Smooth muscle cell (in vitro differentiated cells): ENCODE measurements around the gene ADAM12. TPM values are rescaled to one million over a fixed set of nuclear protein-coding genes. Genes with fewer than 3 reads are reported as not detected.

Source experiments
- DNase-seq: peaks from one replicate; lab custom pipeline; 2025; ENCODE audit not compliant: unreplicated experiment; lab: John Stamatoyannopoulos, UW
- H2AFZ ChIP-seq: fragments of 200-600 bp; sonication (generic); 2 replicates; pipeline ENCODE4 v1.6.0; 2016; ENCODE audit warnings: antibody characterized with exemption, low read depth, mild to moderate bottlenecking
- H3F3A ChIP-seq: fragments of 200-600 bp; sonication (generic); 2 replicates; pipeline ENCODE4 v1.6.0; 2017; ENCODE audit warnings: antibody characterized with exemption, low read depth
- H3K27ac ChIP-seq: fragments of 200-600 bp; sonication (generic); 2 replicates; pipeline ENCODE4 v1.5.1; 2016; ENCODE audit warnings: low read depth, mild to moderate bottlenecking
- H3K27me3 ChIP-seq: fragments of 200-600 bp; sonication (generic); 2 replicates; pipeline ENCODE4 v1.6.1; 2016; ENCODE audit warnings: low read depth, mild to moderate bottlenecking
- H3K36me3 ChIP-seq: fragments of 200-600 bp; sonication (generic); 2 replicates; pipeline ENCODE4 v1.5.1; 2016; ENCODE audit warnings: low read depth
- H3K4me1 ChIP-seq: fragments of 200-600 bp; sonication (generic); 2 replicates; pipeline ENCODE4 v1.5.1; 2016; ENCODE audit warnings: low read depth
- H3K4me2 ChIP-seq: fragments of 200-600 bp; sonication (generic); 2 replicates; pipeline ENCODE4 v1.6.0; 2016; ENCODE audit warnings: mild to moderate bottlenecking
- H3K4me3 ChIP-seq: fragments of 200-600 bp; sonication (generic); 2 replicates; pipeline ENCODE4 v1.5.1; 2016; ENCODE audit warnings: mild to moderate bottlenecking
- H3K79me2 ChIP-seq: fragments of 200-600 bp; sonication (generic); 2 replicates; pipeline ENCODE4 v1.6.0; 2016; ENCODE audit warnings: low read depth, mild to moderate bottlenecking
- H3K9ac ChIP-seq: fragments of 200-600 bp; sonication (generic); 2 replicates; pipeline ENCODE4 v1.6.0; 2016; ENCODE audit warnings: low read depth
- H3K9me3 ChIP-seq: fragments of 200-600 bp; sonication (generic); replicated peaks from 2 replicates; pipeline ENCODE4 v1.5.1; 2016; ENCODE audit warnings: low read depth
- H4K20me1 ChIP-seq: fragments of 200-600 bp; sonication (generic); 2 replicates; pipeline ENCODE4 v1.6.0; 2016; ENCODE audit warnings: low read depth
- CTCF ChIP-seq: fragments of 200-600 bp; sonication (generic); IDR thresholded peaks from 2 replicates; pipeline ENCODE4 v1.5.1; 2017; ENCODE audit warnings: borderline replicate concordance, mild to moderate bottlenecking, antibody characterized with exemption; ENCODE audit not compliant: insufficient read depth, poor library complexity, severe bottlenecking
- WGBS: methylation state at CpG from one replicate; pipeline ENCODE4 v1.1.7; 2016; ENCODE audit warnings: low lambda C conversion rate; 5-methylcytosine and 5-hydroxymethylcytosine counted together
- polyA plus RNA-seq: library from polyadenylated mRNA; unstranded; fragments of >200 nt; fragmentation: Nextera tagmentation; extraction: Ambion mirVana; gene quantifications from 2 replicates; pipeline ENCODE4 v1.2.1, GENCODE V29; 2016
- total RNA-seq: library from RNA; depleted of rRNA; stranded (reverse); fragments of >200 nt; gene quantifications from 2 replicates; pipeline ENCODE4 v1.2.3, GENCODE V29; 2014

ADAM12 gene
- total and polyA plus RNA-seq, 2 experiments from 2014 or later, result 40.0 to 54.3 TPM

GRCh38 chr10:126253611-126253998 is 134.7 kb downstream of the ADAM12 start:
- no peak for TF ChIP-seq CTCF
- Histone ChIP-seq H3F3A (peaks cover 9% of the 10 kb centered on the region), H4K20me1 (no peaks in the 10 kb centered on the region), H3K4me1 (no peaks in the 10 kb centered on the region), H3K9me3 (no peaks in the 10 kb centered on the region), H3K9ac (peak overlapping the region; percentile 34), H3K36me3 (no peaks in the 10 kb centered on the region), H3K4me3 (no peak overlapping the region), H3K4me2 (peak overlapping the region; percentile 59), H2AFZ (no peak overlapping the region), H3K79me2 (no peaks in the 10 kb centered on the region), H3K27me3 (no peaks in the 10 kb centered on the region), H3K27ac (peak overlapping the region; percentile 89)
- peak; percentile 21 for DNase-seq
- WGBS, result 39% methylated on average over 4 of the region's 4 CpGs

GRCh38 chr10:126252884-126253610 is 135.2 kb downstream of the ADAM12 start:
- Histone ChIP-seq H4K20me1 (no peaks in the 10 kb centered on the region), H3K79me2 (no peaks in the 10 kb centered on the region), H3K4me3 (no peak overlapping the region), H2AFZ (no peak overlapping the region), H3K27ac (peak overlapping the region; percentile 89), H3K9me3 (no peaks in the 10 kb centered on the region), H3F3A (peaks cover 12% of the 10 kb centered on the region), H3K9ac (peak overlapping the region; percentile 34), H3K4me1 (no peaks in the 10 kb centered on the region), H3K27me3 (no peaks in the 10 kb centered on the region), H3K36me3 (no peaks in the 10 kb centered on the region), H3K4me2 (peak overlapping the region; percentile 59)
- no peak for DNase-seq
- no peak for TF ChIP-seq CTCF
- 6% methylated on average over 9 of the region's 9 CpGs for WGBS

DNA sequence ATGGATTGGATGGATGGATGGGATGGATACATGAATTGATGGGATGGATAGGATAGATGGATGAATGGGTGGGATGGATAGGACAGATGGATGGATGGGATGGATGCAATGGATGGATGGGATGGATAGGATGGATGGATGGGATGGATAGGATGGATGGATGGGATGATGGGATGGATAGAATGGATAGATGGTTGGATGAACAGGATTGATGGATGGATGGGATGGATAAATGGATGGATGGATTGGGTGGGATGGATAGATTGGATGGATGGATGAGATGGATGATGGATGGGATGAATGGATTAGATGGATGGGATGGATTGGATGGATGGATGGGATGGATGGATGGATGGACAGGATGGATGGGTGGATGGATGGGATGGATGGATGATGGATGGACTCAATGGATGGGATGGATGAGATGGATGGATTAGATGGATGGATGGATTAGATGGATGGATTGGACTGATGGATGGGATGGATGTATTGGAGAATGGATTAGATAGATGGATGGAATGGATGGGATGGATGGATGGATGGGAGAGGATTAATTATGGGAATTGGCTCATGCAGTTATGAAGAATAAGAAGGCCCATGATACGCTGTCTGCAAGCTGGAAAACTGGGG is 136.4 kb downstream of the ADAM12 start:
- Histone ChIP-seq H3K27ac (no peak overlapping the region), H3K27me3 (no peaks in the 10 kb centered on the region), H3K9me3 (no peaks in the 10 kb centered on the region), H3K9ac (no peak overlapping the region), H3K4me2 (no peak overlapping the region), H4K20me1 (no peaks in the 10 kb centered on the region), H3K79me2 (no peaks in the 10 kb centered on the region), H3K4me1 (peaks cover 3% of the 10 kb centered on the region), H3K4me3 (no peak overlapping the region), H2AFZ (no peak overlapping the region), H3F3A (peaks cover 20% of the 10 kb centered on the region), H3K36me3 (no peaks in the 10 kb centered on the region)
- 100% methylated on average over 1 of the region's 1 CpG for WGBS
- no peak for TF ChIP-seq CTCF
- DNase-seq, result no peak
